Heart left ventricle (tissue), 13 donors: ENCODE results near the gene FBXO30.

Experiments used
- POLR2A ChIP-seq, 2 donors: fragments of 450-650 bp; IDR thresholded peaks; one replicate each; pipeline ENCODE4 v1.6.1; 2017; ENCODE audit warnings: antibody characterized with exemption in 2 of 2, mild to moderate bottlenecking in 2 of 2, moderate library complexity in 2 of 2
- TF ChIP-seq, protein P1 (sequence below), 12 donors: fragments of 200-600 bp; sonication (generic) in 4 of 12; IDR thresholded peaks; one replicate each; pipeline versions ENCODE4 v1.5.0 to v1.8.0; 2018 to 2022; ENCODE audit warnings: antibody characterized with exemption in 12 of 12, mild to moderate bottlenecking in 5 of 12
- donor health status: ischemic (EF 13 %, LVEDD 7.1; RV severe dilation, severe dysfunction).
- donor health status: DM: no; HTN: yes; CAD: no.
- donor health status: DM: no; HTN: no; CAD: no.
- donor health status: ischemic (EF 25% LVEDD 6.9; RV normal size, moderate dysfunction).
- donor health status: ischemic (EF 25% LVEDD 5.7; RV mildly dilated, moderate dysfunction).
- donor health status: ischemic (EF 35%, LVEDD 5.7; RV mildly dilated, moderate dysfunction).
- donor health status: nonischemic (EF 11% LVEDD 7.7; RV severe dilation, severe dysfunction).
- donor health status: DM: yes; HTN: yes; CAD: no.
- donor health status: PGD.
- donor health status: ischemic (EF 29% LVEDD 5.4; RV normal size, mild dysfunction).
- donor health status: nonischemic (EF 23%, LVEDD 6.1; RV moderate dilation, normal function).

DNA sequence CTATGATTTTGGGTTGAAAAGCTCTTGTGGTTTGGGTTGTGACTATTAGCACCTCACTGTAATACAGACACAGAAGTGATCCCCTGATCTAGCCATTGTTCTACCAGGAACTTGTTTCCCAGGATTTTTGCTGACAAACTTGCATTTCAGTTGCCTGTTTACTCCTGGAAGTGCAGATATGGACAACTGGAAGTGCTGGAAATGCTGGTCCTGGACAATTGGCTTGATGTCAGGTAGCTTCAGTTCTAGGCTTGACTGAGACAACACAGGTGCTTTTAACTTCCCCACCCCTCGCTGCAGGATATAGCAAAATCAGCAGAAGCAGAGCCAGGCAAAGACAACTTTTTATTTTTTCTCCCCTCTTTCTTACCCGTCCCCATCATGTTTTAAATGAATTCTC is 27.1 kb upstream of the FBXO30 start:
- TF ChIP-seq, protein P1, sequence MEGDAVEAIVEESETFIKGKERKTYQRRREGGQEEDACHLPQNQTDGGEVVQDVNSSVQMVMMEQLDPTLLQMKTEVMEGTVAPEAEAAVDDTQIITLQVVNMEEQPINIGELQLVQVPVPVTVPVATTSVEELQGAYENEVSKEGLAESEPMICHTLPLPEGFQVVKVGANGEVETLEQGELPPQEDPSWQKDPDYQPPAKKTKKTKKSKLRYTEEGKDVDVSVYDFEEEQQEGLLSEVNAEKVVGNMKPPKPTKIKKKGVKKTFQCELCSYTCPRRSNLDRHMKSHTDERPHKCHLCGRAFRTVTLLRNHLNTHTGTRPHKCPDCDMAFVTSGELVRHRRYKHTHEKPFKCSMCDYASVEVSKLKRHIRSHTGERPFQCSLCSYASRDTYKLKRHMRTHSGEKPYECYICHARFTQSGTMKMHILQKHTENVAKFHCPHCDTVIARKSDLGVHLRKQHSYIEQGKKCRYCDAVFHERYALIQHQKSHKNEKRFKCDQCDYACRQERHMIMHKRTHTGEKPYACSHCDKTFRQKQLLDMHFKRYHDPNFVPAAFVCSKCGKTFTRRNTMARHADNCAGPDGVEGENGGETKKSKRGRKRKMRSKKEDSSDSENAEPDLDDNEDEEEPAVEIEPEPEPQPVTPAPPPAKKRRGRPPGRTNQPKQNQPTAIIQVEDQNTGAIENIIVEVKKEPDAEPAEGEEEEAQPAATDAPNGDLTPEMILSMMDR (IDR thresholded peaks at IDR 0.05) = no peak
- TF ChIP-seq POLR2A (IDR thresholded peaks at IDR 0.05) = no peak
